Measurements from ENCODE around the gene DNAI4.

GRCh38 chr1:66848193-66848592 lies 76.5 kb downstream of the DNAI4 start:
- no peak for TF ChIP-seq EZH2phosphoT487 (IDR thresholded peaks at IDR 0.05; ENCODE audit: borderline replicate concordance)
- no peak for TF ChIP-seq CTCF (IDR thresholded peaks at IDR 0.05 in 2 of 3, conservative IDR thresholded peaks at IDR 0.05 in 1 of 3; ENCODE audit: borderline replicate concordance in 1 of 3, insufficient read depth in 1 of 3, low read depth in 2 of 3, low read length in 2 of 3)
